ENCODE measurements around the gene TRIM4.
A peak's percentile ranks its signal among the peaks of the same experiment; 100 is the strongest.
"Not testable (repeated sequence)": the region's sequence is repeated elsewhere in the genome, so short reads cannot be mapped to it uniquely, and the experiment has no call there.

TRIM4 gene

GRCh38 chr7:99918959-99919813 lies at the start of gene TRIM4:
Gene TRIM4 (minus strand): TSS chr7:99919530. CDS start chr7:99919401, 129 bp downstream.
- Histone ChIP-seq H3K9me3 (ENCODE audit: insufficient read depth, low read length) (peaks cover 4% of the 10 kb centered on the region; the same call in 1 of the 2 replicates), H3K36me3 (ENCODE audit: insufficient read depth, insufficient read length, low read length) (peaks cover 8% of the 10 kb centered on the region), H3K27me3 (ENCODE audit: insufficient read depth, insufficient read length) (no peaks in the 10 kb centered on the region), H3K4me3 (ENCODE audit: insufficient read length, low read depth) (peak within 1 kb of the TSS; percentile 63), H3K4me1 (ENCODE audit: insufficient read depth, insufficient read length) (no peaks in the 10 kb centered on the region), H3K9ac (ENCODE audit: insufficient read length, low read depth) (peak within 1 kb of the TSS; percentile 80)
- TF ChIP-seq YY1 (IDR thresholded peaks at IDR 0.05; ENCODE audit: insufficient read depth, insufficient read length) (no peak), SUZ12 (IDR thresholded peaks at IDR 0.05; ENCODE audit: extremely low read depth, insufficient read depth, insufficient read length) (no peak), ZNF274 (IDR thresholded peaks at IDR 0.05; ENCODE audit: low read depth, low read length) (no peak)
- peak; percentile 74 for DNase-seq (ENCODE audit: low read depth, low spot score)

GRCh38 chr7:99958564-99959227 lies 39.4 kb upstream of the TRIM4 start:
- Histone ChIP-seq H3K4me3 (ENCODE audit: insufficient read length, low read depth) (no peak overlapping the region), H3K9ac (ENCODE audit: insufficient read length, low read depth) (no peak overlapping the region), H3K9me3 (ENCODE audit: insufficient read depth, low read length) (no peaks in the 10 kb centered on the region), H3K36me3 (ENCODE audit: insufficient read depth, insufficient read length, low read length) (no peaks in the 10 kb centered on the region), H3K4me1 (ENCODE audit: insufficient read depth, insufficient read length) (no peaks in the 10 kb centered on the region), H3K27me3 (ENCODE audit: insufficient read depth, insufficient read length) (peaks cover 62% of the 10 kb centered on the region)
- TF ChIP-seq ZNF274 (IDR thresholded peaks at IDR 0.05; ENCODE audit: low read depth, low read length) (no peak), YY1 (IDR thresholded peaks at IDR 0.05; ENCODE audit: insufficient read depth, insufficient read length) (no peak), SUZ12 (IDR thresholded peaks at IDR 0.05; ENCODE audit: extremely low read depth, insufficient read depth, insufficient read length) (no peak)
- no peak for DNase-seq (ENCODE audit: low read depth, low spot score)

GRCh38 chr7:99955247-99955646 lies 35.9 kb upstream of the TRIM4 start:
- Histone ChIP-seq H3K9ac (ENCODE audit: insufficient read length, low read depth) (no peak overlapping the region), H3K9me3 (ENCODE audit: insufficient read depth, low read length) (no peaks in the 10 kb centered on the region), H3K36me3 (ENCODE audit: insufficient read depth, insufficient read length, low read length) (no peaks in the 10 kb centered on the region), H3K4me3 (ENCODE audit: insufficient read length, low read depth) (no peak overlapping the region), H3K4me1 (ENCODE audit: insufficient read depth, insufficient read length) (no peaks in the 10 kb centered on the region), H3K27me3 (ENCODE audit: insufficient read depth, insufficient read length) (peaks cover 31% of the 10 kb centered on the region)
- DNase-seq (ENCODE audit: low read depth, low spot score), result no peak
- TF ChIP-seq YY1 (IDR thresholded peaks at IDR 0.05; ENCODE audit: insufficient read depth, insufficient read length) (no peak), ZNF274 (IDR thresholded peaks at IDR 0.05; ENCODE audit: low read depth, low read length) (no peak), SUZ12 (IDR thresholded peaks at IDR 0.05; ENCODE audit: extremely low read depth, insufficient read depth, insufficient read length) (no peak)

GRCh38 chr7:99954643-99955042 lies 35.3 kb upstream of the TRIM4 start:
- not testable (repeated sequence) for H3K9ac ChIP-seq (ENCODE audit: insufficient read length, low read depth); H3K9me3 ChIP-seq (ENCODE audit: insufficient read depth, low read length); H3K4me3 ChIP-seq (ENCODE audit: insufficient read length, low read depth); DNase-seq (ENCODE audit: low read depth, low spot score); H3K36me3 ChIP-seq (ENCODE audit: insufficient read depth, insufficient read length, low read length); H3K4me1 ChIP-seq (ENCODE audit: insufficient read depth, insufficient read length)
- H3K27me3 ChIP-seq (ENCODE audit: insufficient read depth, insufficient read length), result peaks cover 25% of the 10 kb centered on the region

- no peak for DNase-seq (ENCODE audit: low read depth, low spot score)
- Histone ChIP-seq H3K27me3 (ENCODE audit: insufficient read depth, insufficient read length) (peaks cover 15% of the 10 kb centered on the region), H3K4me1 (ENCODE audit: insufficient read depth, insufficient read length) (no peaks in the 10 kb centered on the region), H3K9ac (ENCODE audit: insufficient read length, low read depth) (no peak overlapping the region), H3K4me3 (ENCODE audit: insufficient read length, low read depth) (no peak overlapping the region), H3K9me3 (ENCODE audit: insufficient read depth, low read length) (no peaks in the 10 kb centered on the region), H3K36me3 (ENCODE audit: insufficient read depth, insufficient read length, low read length) (no peaks in the 10 kb centered on the region)
- TF ChIP-seq ZNF274 (IDR thresholded peaks at IDR 0.05; ENCODE audit: low read depth, low read length), result no peak
- no peak for TF ChIP-seq SUZ12 (IDR thresholded peaks at IDR 0.05; ENCODE audit: extremely low read depth, insufficient read depth, insufficient read length)
- no peak for TF ChIP-seq YY1 (IDR thresholded peaks at IDR 0.05; ENCODE audit: insufficient read depth, insufficient read length)
These were observed 34.3 kb upstream of the TRIM4 start for GRCh38 chr7:99953649-99954048.

GRCh38 chr7:99952649-99953048 lies 33.3 kb upstream of the TRIM4 start:
- not testable (repeated sequence) for H3K36me3 ChIP-seq (ENCODE audit: insufficient read depth, insufficient read length, low read length); H3K4me1 ChIP-seq (ENCODE audit: insufficient read depth, insufficient read length); DNase-seq (ENCODE audit: low read depth, low spot score); H3K9ac ChIP-seq (ENCODE audit: insufficient read length, low read depth); H3K4me3 ChIP-seq (ENCODE audit: insufficient read length, low read depth); H3K27me3 ChIP-seq (ENCODE audit: insufficient read depth, insufficient read length); H3K9me3 ChIP-seq (ENCODE audit: insufficient read depth, low read length)

GRCh38 chr7:99950819-99951218 lies 31.5 kb upstream of the TRIM4 start:
- not testable (repeated sequence) for H3K4me3 ChIP-seq (ENCODE audit: insufficient read length, low read depth); H3K4me1 ChIP-seq (ENCODE audit: insufficient read depth, insufficient read length); H3K9ac ChIP-seq (ENCODE audit: insufficient read length, low read depth); H3K27me3 ChIP-seq (ENCODE audit: insufficient read depth, insufficient read length); DNase-seq (ENCODE audit: low read depth, low spot score); H3K36me3 ChIP-seq (ENCODE audit: insufficient read depth, insufficient read length, low read length); H3K9me3 ChIP-seq (ENCODE audit: insufficient read depth, low read length)
